Trophoblast cell (in vitro differentiated cells and primary cell): ENCODE data around the gene MTURN.

ENCODE experiments used
- DNase-seq, 2 donors: peaks; one replicate each; pipeline ENCODE4 v3.0.0-alpha.2; 2016
- H2AFZ ChIP-seq: 2 replicates; pipeline ENCODE4 v1.6.1; 2013; ENCODE audit warnings: low read length, moderate library complexity, mild to moderate bottlenecking; ENCODE audit not compliant: insufficient read depth, poor library complexity
- H2AK5ac ChIP-seq: 2 replicates; pipeline ENCODE4 v1.6.1; 2013; ENCODE audit warnings: mild to moderate bottlenecking, low read length
- H2BK120ac ChIP-seq: 2 replicates; pipeline ENCODE4 v1.6.1; 2013; ENCODE audit warnings: low read length, mild to moderate bottlenecking, moderate library complexity; ENCODE audit not compliant: insufficient read depth, poor library complexity
- H2BK12ac ChIP-seq: 2 replicates; pipeline ENCODE4 v1.6.1; 2013; ENCODE audit warnings: mild to moderate bottlenecking, low read length, moderate library complexity
- H2BK5ac ChIP-seq: 2 replicates; pipeline ENCODE4 v1.6.1; 2013; ENCODE audit warnings: low read length, low read depth, moderate library complexity, mild to moderate bottlenecking; ENCODE audit not compliant: poor library complexity
- H3K14ac ChIP-seq: 2 replicates; pipeline ENCODE4 v1.6.1; 2013; ENCODE audit warnings: mild to moderate bottlenecking, low read length
- H3K18ac ChIP-seq: 2 replicates; pipeline ENCODE4 v1.6.1; 2013; ENCODE audit warnings: mild to moderate bottlenecking, low read length
- H3K23ac ChIP-seq: 2 replicates; pipeline ENCODE4 v1.6.1; 2013; ENCODE audit warnings: low read length
- H3K27ac ChIP-seq: 2 replicates; pipeline ENCODE4 v1.5.1; 2013; ENCODE audit warnings: low read depth, mild to moderate bottlenecking, inconsistent platforms, low read length, moderate library complexity
- H3K27me3 ChIP-seq: 2 replicates; pipeline ENCODE4 v1.6.1; 2013; ENCODE audit warnings: inconsistent platforms, mild to moderate bottlenecking, low read length, moderate library complexity; ENCODE audit not compliant: insufficient read depth
- H3K36me3 ChIP-seq, 2 experiments: 1 replicate in 1 of 2; 2 replicates in 1 of 2; pipeline ENCODE4 v1.6.1; 2013; ENCODE audit warnings: low read length in 2 of 2, mild to moderate bottlenecking in 2 of 2, moderate library complexity in 1 of 2; ENCODE audit not compliant: insufficient read depth in 2 of 2, control insufficient read depth in 1 of 2
- H3K4ac ChIP-seq: 2 replicates; pipeline ENCODE4 v1.6.1; 2013; ENCODE audit warnings: low read depth, mild to moderate bottlenecking, low read length, moderate library complexity
- H3K4me1 ChIP-seq, 2 experiments: 1 replicate in 1 of 2; 2 replicates in 1 of 2; pipeline ENCODE4 v1.6.1; 2013; ENCODE audit warnings: low read length in 2 of 2, mild to moderate bottlenecking in 2 of 2, moderate library complexity in 1 of 2; ENCODE audit not compliant: insufficient read depth in 2 of 2, control insufficient read depth in 1 of 2
- H3K4me2 ChIP-seq: 2 replicates; pipeline ENCODE4 v1.6.1; 2013; ENCODE audit warnings: inconsistent platforms, mild to moderate bottlenecking, low read length, moderate library complexity
- H3K4me3 ChIP-seq: 2 replicates; pipeline ENCODE4 v1.5.1; 2013; ENCODE audit warnings: mild to moderate bottlenecking, low read depth, low read length, inconsistent platforms
- H3K79me1 ChIP-seq: one replicate; pipeline ENCODE4 v1.6.1; 2013; ENCODE audit warnings: low read length
- H3K79me2 ChIP-seq: 2 replicates; pipeline ENCODE4 v1.6.1; 2013; ENCODE audit warnings: low read length, mild to moderate bottlenecking; ENCODE audit not compliant: control insufficient read depth, insufficient read depth, poor library complexity
- H3K9ac ChIP-seq: 2 replicates; pipeline ENCODE4 v1.6.1; 2013; ENCODE audit warnings: mild to moderate bottlenecking, low read length
- H3K9me3 ChIP-seq: 2 replicates; pipeline ENCODE4 v1.6.1; 2013; ENCODE audit warnings: low read depth, mild to moderate bottlenecking, control low read depth, inconsistent platforms, low read length; ENCODE audit not compliant: insufficient read depth
- H4K12ac ChIP-seq: 2 replicates; pipeline ENCODE4 v1.6.1; 2013; ENCODE audit warnings: low read depth, mild to moderate bottlenecking, low read length, moderate library complexity
- H4K8ac ChIP-seq: 2 replicates; pipeline ENCODE4 v1.6.1; 2013; ENCODE audit warnings: low read depth, mild to moderate bottlenecking, low read length, moderate library complexity
- H4K91ac ChIP-seq: one replicate; pipeline ENCODE4 v1.6.1; 2013; ENCODE audit warnings: low read depth, mild to moderate bottlenecking, low read length, moderate library complexity
- WGBS: extraction: QIAGEN DNeasy Blood & Tissue Kit; methylation state at CpG from one replicate; pipeline ENCODE4 v1.1.7; 2013; ENCODE audit warnings: missing lambda C conversion rate; ENCODE audit not compliant: insufficient read length, insufficient coverage; ENCODE audit errors: extremely low coverage; 5-methylcytosine and 5-hydroxymethylcytosine counted together

The MTURN gene

GRCh38 chr7:30142710-30143109 is 7.9 kb downstream of the MTURN start:
- no peak overlapping the region for H3K4me3 ChIP-seq
- no peaks in the 10 kb centered on the region for H3K79me2 ChIP-seq
- no peak overlapping the region for H2BK120ac ChIP-seq
- H3K27me3 ChIP-seq, result no peaks in the 10 kb centered on the region
- no peak overlapping the region for H4K12ac ChIP-seq
- no peak overlapping the region for H3K9ac ChIP-seq
- WGBS, result no CpG with 5 or more reads among the region's 9 CpGs
- no peak overlapping the region for H2BK5ac ChIP-seq
- no peak overlapping the region for H2AK5ac ChIP-seq
- H3K4me1 ChIP-seq, result peaks cover 2 to 5% of the 10 kb centered on the region in 2 experiments
- H4K91ac ChIP-seq, result no peak overlapping the region
- H3K36me3 ChIP-seq, result no peaks in the 10 kb centered on the region
- no peaks in the 10 kb centered on the region for H3K79me1 ChIP-seq
- H3K18ac ChIP-seq, result no peak overlapping the region
- peaks cover 1% of the 10 kb centered on the region for H3K9me3 ChIP-seq
- H3K27ac ChIP-seq, result no peak overlapping the region
- H4K8ac ChIP-seq, result no peak overlapping the region
- no peak overlapping the region for H3K4me2 ChIP-seq
- H2BK12ac ChIP-seq, result no peak overlapping the region
- no peak overlapping the region for H3K23ac ChIP-seq
- H3K14ac ChIP-seq, result no peak overlapping the region
- peak; percentile 23 to 65 for DNase-seq
- no peak overlapping the region for H3K4ac ChIP-seq
- H2AFZ ChIP-seq, result no peak overlapping the region

- no peaks in the 10 kb centered on the region for H3K79me1 ChIP-seq
- no peak overlapping the region for H2BK12ac ChIP-seq
- no peaks in the 10 kb centered on the region for H3K9me3 ChIP-seq
- H3K4me3 ChIP-seq, result no peak overlapping the region
- H4K91ac ChIP-seq, result no peak overlapping the region
- no peak overlapping the region for H2AK5ac ChIP-seq
- H3K27me3 ChIP-seq, result no peaks in the 10 kb centered on the region
- peaks cover 2 to 5% of the 10 kb centered on the region in 2 experiments for H3K4me1 ChIP-seq
- H3K4me2 ChIP-seq, result no peak overlapping the region
- H3K4ac ChIP-seq, result no peak overlapping the region
- DNase-seq, result no peak
- no peak overlapping the region for H2BK120ac ChIP-seq
- no CpG with 5 or more reads among the region's 1 CpG for WGBS
- no peaks in the 10 kb centered on the region for H3K79me2 ChIP-seq
- H3K18ac ChIP-seq, result no peak overlapping the region
- no peak overlapping the region for H4K12ac ChIP-seq
- H3K14ac ChIP-seq, result no peak overlapping the region
- no peak overlapping the region for H2AFZ ChIP-seq
- no peak overlapping the region for H3K23ac ChIP-seq
- H2BK5ac ChIP-seq, result no peak overlapping the region
- H3K27ac ChIP-seq, result no peak overlapping the region
- H3K9ac ChIP-seq, result no peak overlapping the region
- no peaks in the 10 kb centered on the region for H3K36me3 ChIP-seq
- no peak overlapping the region for H4K8ac ChIP-seq
Measured at GRCh38 chr7:30143748-30144251, 9.0 kb downstream of the MTURN start.

GRCh38 chr7:30144657-30145306 is 10.0 kb downstream of the MTURN start:
- H2BK120ac ChIP-seq, result no peak overlapping the region
- no peak overlapping the region for H2AK5ac ChIP-seq
- no peaks in the 10 kb centered on the region for H3K79me1 ChIP-seq
- H3K27ac ChIP-seq, result no peak overlapping the region
- H3K18ac ChIP-seq, result no peak overlapping the region
- no peak overlapping the region for H3K4me2 ChIP-seq
- no peaks in the 10 kb centered on the region for H3K36me3 ChIP-seq
- H3K14ac ChIP-seq, result no peak overlapping the region
- no peak overlapping the region for H3K4ac ChIP-seq
- H3K4me3 ChIP-seq, result no peak overlapping the region
- H2AFZ ChIP-seq, result no peak overlapping the region
- no peak overlapping the region for H2BK12ac ChIP-seq
- no peaks in the 10 kb centered on the region for H3K79me2 ChIP-seq
- no peak overlapping the region for H4K8ac ChIP-seq
- no peak overlapping the region for H3K23ac ChIP-seq
- H3K9ac ChIP-seq, result no peak overlapping the region
- H3K27me3 ChIP-seq, result no peaks in the 10 kb centered on the region
- no peak overlapping the region for H4K12ac ChIP-seq
- no peak for DNase-seq
- H2BK5ac ChIP-seq, result no peak overlapping the region
- no peak overlapping the region for H4K91ac ChIP-seq
- no CpG with 5 or more reads among the region's 5 CpGs for WGBS
- peaks cover 2 to 5% of the 10 kb centered on the region in 2 experiments for H3K4me1 ChIP-seq
- no peaks in the 10 kb centered on the region for H3K9me3 ChIP-seq

- H3K79me2 ChIP-seq, result no peaks in the 10 kb centered on the region
- H3K18ac ChIP-seq, result no peak overlapping the region
- H4K12ac ChIP-seq, result no peak overlapping the region
- no peak overlapping the region for H2BK5ac ChIP-seq
- H3K4me2 ChIP-seq, result no peak overlapping the region
- no peak overlapping the region for H2AK5ac ChIP-seq
- no peak for DNase-seq
- H3K4me3 ChIP-seq, result no peak overlapping the region
- no peaks in the 10 kb centered on the region for H3K79me1 ChIP-seq
- H4K8ac ChIP-seq, result no peak overlapping the region
- H4K91ac ChIP-seq, result no peak overlapping the region
- H3K36me3 ChIP-seq, result no peaks in the 10 kb centered on the region
- H3K4ac ChIP-seq, result no peak overlapping the region
- H3K27me3 ChIP-seq, result no peaks in the 10 kb centered on the region
- H3K9ac ChIP-seq, result no peak overlapping the region
- H3K9me3 ChIP-seq, result no peaks in the 10 kb centered on the region
- H3K27ac ChIP-seq, result no peak overlapping the region
- no peak overlapping the region for H3K14ac ChIP-seq
- no peak overlapping the region for H2BK12ac ChIP-seq
- H3K4me1 ChIP-seq, result peaks cover 2 to 5% of the 10 kb centered on the region in 2 experiments
- no CpG with 5 or more reads among the region's 6 CpGs for WGBS
- H3K23ac ChIP-seq, result no peak overlapping the region
- H2AFZ ChIP-seq, result no peak overlapping the region
- no peak overlapping the region for H2BK120ac ChIP-seq
Measured at GRCh38 chr7:30145426-30145970, 10.7 kb downstream of the MTURN start.
